ENCODE results near the gene ARHGEF7. TPM values are rescaled to one million over a fixed set of nuclear protein-coding genes. Genes with fewer than 3 reads are reported as not detected.
"Not testable (repeated sequence)": the region's sequence is repeated elsewhere in the genome, so short reads cannot be mapped to it uniquely, and the experiment has no call there.

ARHGEF7 gene
- total RNA-seq, 2 donors from 2014 or later = 70.3 to 73.2 TPM

DNA sequence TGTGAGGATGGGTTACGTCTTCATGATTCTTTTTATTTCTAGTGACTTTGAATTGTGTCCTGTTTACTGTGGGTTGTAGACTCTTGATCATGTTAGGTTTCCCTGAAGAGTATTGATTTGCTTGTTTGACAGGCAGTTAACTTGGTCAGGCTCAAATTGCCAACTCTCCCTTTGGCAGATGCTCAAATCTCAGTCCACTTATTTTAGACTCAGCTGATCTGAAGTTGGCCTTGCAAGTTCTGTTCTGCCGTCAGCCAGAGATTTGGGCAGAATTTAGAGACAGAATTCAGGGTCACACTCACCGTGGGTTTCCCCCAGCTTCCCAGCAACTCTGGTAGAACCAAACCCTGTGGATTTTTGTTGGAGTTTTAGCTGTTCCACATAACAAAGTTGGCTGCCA, 133.7 kb downstream of the ARHGEF7 start:
- H3K4me1 Mint-ChIP-seq (ENCODE audit: low read depth in 2 of 2) = peaks cover 13 to 20% of the 10 kb centered on the region in 2 donors
- no peaks in the 10 kb centered on the region for H3K9me3 Mint-ChIP-seq
- ATAC-seq (no peak), DNase-seq (ENCODE audit: low spot score) (no peak)
- H3K27me3 Mint-ChIP-seq = no peaks in the 10 kb centered on the region
- no peak overlapping the region for H3K4me3 Mint-ChIP-seq
- no peak overlapping the region for H3K27ac Mint-ChIP-seq
- H3K36me3 Mint-ChIP-seq = peaks cover 27% of the 10 kb centered on the region

DNA sequence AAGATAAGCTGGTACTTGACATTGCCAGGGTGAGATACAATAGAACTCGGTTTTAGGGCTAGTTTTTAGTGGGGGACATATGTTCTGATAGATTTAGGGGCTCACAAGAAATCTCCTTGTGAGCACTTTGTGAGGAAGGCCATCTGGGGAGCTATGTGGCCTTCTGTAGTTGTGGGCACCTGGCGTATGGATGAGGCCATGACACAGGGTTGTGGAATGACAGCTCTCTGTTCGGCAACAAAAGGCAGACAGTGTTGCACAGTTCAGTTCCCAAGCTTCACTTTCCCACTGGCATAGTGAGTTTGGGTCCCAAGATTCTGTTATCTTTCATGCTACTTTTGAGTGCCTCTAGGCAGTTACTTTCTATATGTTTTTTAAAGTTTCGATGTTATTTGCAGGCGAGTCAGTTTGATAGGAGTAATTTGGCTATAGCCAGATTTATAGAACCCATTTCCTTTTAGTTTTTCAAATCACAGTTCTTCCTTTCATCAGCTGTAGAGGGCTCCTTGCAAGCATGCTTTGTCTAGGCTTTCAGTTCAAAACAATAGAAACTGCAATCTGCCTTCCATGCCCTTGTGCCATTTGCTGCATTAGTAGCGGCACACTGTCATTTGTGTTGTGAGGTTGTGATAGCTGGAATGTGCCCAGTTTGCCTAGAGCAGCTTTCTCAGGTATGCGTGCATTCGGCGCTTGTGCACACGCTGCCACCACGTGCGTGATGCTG, 134.7 kb downstream of the ARHGEF7 start:
- Mint-ChIP-seq H3K9me3 (no peaks in the 10 kb centered on the region), H3K4me1 (ENCODE audit: low read depth in 2 of 2) (peaks cover 13 to 20% of the 10 kb centered on the region in 2 donors), H3K27me3 (no peaks in the 10 kb centered on the region), H3K36me3 (peaks cover 23% of the 10 kb centered on the region), H3K27ac (peak overlapping the region in 1 of 2 donors; percentile 60), H3K4me3 (no peak overlapping the region)
- ATAC-seq (no peak), DNase-seq (ENCODE audit: low spot score) (no peak)

DNA sequence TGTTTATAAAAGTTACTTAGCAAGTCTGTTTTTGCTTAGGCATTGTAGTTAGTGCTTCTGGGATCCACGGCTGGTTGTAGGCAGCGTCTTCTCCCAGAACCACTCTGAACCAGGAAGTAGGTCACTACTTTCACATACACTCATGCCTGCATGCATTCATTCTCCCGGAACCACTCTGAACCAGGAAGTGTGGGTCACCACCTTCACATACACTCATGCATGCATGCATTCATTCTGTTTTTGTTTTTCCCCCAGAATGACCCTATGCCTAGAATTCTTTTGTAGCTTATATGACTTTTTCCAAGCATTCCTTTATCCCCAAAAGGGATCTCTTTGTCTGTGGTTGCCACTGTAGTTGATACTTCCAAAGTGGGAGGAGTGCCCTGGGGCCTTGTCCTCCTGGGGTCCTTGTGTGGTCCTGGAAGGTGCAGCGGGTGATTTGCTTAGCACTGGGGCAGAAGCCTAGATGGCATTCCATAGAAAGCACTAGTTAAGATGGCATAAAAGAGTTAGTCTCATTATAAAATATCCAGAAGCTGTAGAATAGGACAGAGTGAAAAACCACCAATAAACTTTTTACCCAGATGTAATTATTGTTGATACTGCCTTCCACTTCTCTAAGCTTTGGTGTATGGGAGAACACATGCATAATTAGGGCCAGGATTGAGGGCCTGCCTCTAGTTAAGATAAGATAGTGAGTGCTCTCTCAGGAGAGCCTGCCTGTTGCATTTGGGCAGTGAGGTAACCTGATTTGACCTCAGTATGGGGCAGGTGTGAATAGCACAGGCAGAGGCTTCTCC, 136.7 kb downstream of the ARHGEF7 start:
- DNase-seq (ENCODE audit: low spot score) (no peak), ATAC-seq (no peak)
- H3K27ac Mint-ChIP-seq = no peak overlapping the region
- no peaks in the 10 kb centered on the region for H3K9me3 Mint-ChIP-seq
- H3K27me3 Mint-ChIP-seq = no peaks in the 10 kb centered on the region
- peaks cover 18 to 29% of the 10 kb centered on the region in 2 donors for H3K4me1 Mint-ChIP-seq (ENCODE audit: low read depth in 2 of 2)
- H3K4me3 Mint-ChIP-seq = no peak overlapping the region
- H3K36me3 Mint-ChIP-seq = peaks cover 27% of the 10 kb centered on the region

DNA sequence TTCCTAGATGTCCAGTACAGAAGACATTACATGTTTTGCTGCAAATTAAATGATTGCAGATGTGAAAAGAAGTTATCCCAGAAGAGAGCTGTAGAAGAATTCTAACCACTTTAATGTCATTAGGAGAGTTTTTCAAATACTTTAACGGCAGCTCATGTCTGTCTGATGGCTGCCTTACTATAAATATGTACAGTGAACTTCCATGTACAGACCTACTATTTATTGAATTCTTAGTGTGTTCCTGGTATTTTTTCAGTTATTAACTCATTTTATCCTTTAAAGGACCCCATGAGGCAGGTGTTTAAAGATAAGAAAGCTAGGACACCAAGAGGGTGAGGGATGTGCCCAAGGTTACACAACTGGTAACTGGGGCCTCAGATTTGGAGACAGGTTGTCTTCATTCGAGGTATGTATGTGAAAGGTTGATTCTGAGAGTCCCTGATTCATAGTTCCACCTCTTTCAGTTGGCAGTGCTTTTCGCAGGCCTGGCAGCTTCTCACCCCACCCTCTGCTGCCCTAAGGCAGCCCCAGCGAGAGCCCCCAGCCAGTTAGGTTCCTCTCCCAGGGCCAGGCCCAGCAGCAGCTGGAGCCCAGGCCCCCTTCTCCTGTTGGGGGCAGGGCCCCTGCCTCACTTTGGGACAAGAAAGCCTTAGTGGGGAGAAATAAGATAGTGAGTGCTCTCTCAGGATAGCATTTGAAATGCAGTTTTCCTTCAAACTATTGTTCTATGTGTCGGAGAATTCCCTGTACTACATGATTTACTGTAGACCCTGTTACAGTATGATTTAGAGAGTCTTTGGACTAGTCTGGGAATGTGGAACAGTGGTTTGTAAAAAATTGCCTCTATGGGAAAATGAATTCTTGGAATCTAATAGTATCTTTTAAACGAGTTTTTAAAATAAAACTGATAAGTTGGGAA, 137.6 kb downstream of the ARHGEF7 start:
- Mint-ChIP-seq H3K9me3 (no peaks in the 10 kb centered on the region), H3K4me3 (no peak overlapping the region), H3K4me1 (ENCODE audit: low read depth in 2 of 2) (peaks cover 23 to 33% of the 10 kb centered on the region in 2 donors), H3K27ac (no peak overlapping the region), H3K36me3 (peaks cover 28% of the 10 kb centered on the region), H3K27me3 (no peaks in the 10 kb centered on the region)
- no peak for DNase-seq (ENCODE audit: low spot score)
- no peak for ATAC-seq

DNA sequence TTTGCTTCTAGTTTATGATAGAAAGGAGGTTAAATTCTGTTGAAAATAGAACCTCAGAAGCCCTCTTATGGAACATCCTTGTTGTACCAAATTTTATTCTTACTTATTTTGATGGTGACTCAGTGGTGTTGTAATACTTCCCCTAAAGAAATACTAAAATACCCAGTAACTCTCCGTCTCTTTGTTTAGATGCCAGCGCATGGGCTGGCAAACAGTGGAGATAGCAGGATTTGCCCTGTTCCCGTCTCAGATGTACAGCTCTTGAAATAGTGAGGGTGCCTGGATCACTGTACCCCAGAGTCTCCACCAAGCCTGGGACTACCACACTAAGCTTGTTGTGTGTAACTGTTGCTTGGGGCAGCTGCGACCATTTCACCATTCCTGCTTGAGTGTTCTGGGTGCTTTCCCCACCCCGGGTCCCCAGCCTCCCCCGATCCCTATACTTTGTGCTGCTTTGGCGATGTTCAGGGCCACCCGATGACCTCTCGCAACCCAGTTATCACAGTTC, 138.3 kb downstream of the ARHGEF7 start:
- Mint-ChIP-seq H3K27ac (no peak overlapping the region), H3K4me1 (ENCODE audit: low read depth in 2 of 2) (peaks cover 23 to 31% of the 10 kb centered on the region in 2 donors), H3K36me3 (peaks cover 21% of the 10 kb centered on the region), H3K9me3 (no peaks in the 10 kb centered on the region), H3K4me3 (no peak overlapping the region), H3K27me3 (no peaks in the 10 kb centered on the region)
- no peak for DNase-seq (ENCODE audit: low spot score)
- no peak for ATAC-seq

DNA sequence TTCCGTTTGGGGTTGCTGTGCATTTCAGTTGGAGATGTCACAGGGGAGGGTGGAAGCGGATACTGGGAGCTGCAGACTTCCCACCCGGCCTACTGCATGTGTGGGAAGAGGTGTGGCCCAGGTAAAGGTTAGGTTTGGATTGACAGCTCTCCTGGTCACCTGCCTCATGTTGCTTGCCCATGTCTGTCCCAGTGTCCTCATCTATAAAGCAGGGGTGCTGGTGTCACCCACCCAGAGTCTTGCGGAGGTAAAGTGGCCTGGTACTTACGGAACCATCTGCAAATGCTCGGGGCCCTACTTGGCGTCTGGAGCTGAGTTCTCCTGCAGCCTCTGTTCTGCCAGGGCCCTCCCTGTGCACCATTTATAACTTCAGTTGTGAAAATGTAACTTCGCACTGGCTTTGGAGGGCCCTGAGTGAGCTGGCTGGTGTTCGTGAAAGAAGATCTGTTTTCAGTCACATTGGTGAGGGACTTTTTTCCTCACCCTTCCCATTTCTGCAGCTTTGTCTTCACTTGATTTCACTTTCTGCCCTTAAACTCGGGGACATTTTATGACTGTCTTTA, 140.2 kb downstream of the ARHGEF7 start:
- ATAC-seq (no peak), DNase-seq (ENCODE audit: low spot score) (no peak)
- Mint-ChIP-seq H3K4me1 (ENCODE audit: low read depth in 2 of 2) (peaks cover 27% of the 10 kb centered on the region in 2 donors), H3K27me3 (no peaks in the 10 kb centered on the region), H3K9me3 (peaks cover 5% of the 10 kb centered on the region), H3K36me3 (peaks cover 31% of the 10 kb centered on the region), H3K4me3 (no peak overlapping the region), H3K27ac (no peak overlapping the region)

DNA sequence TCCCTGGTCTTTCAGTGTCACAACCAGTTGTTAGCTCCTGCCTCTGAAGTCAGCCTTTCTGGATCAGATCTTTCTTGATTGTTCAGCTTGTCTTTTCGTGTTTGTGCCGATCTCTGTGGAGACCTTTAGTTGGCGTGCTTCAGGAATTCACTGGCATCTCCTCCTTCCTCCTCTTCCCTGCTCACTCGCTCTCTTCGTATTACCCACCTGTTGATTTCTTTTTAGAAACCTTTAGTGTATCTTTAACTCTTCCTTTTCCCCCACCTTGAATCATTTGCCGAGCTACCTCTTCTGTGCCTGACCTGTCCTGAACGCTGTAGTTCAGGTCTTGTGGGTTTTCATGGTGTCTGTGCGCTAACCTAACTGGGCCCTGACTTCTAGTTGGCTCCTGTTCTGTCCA, 141.3 kb downstream of the ARHGEF7 start:
- H3K36me3 Mint-ChIP-seq = peaks cover 31% of the 10 kb centered on the region
- ATAC-seq (no peak), DNase-seq (ENCODE audit: low spot score) (no peak)
- H3K27me3 Mint-ChIP-seq = no peaks in the 10 kb centered on the region
- no peak overlapping the region for H3K4me3 Mint-ChIP-seq
- H3K4me1 Mint-ChIP-seq (ENCODE audit: low read depth in 2 of 2) = peaks cover 20 to 27% of the 10 kb centered on the region in 2 donors
- H3K27ac Mint-ChIP-seq = no peak overlapping the region
- H3K9me3 Mint-ChIP-seq = peaks cover 5% of the 10 kb centered on the region

DNA sequence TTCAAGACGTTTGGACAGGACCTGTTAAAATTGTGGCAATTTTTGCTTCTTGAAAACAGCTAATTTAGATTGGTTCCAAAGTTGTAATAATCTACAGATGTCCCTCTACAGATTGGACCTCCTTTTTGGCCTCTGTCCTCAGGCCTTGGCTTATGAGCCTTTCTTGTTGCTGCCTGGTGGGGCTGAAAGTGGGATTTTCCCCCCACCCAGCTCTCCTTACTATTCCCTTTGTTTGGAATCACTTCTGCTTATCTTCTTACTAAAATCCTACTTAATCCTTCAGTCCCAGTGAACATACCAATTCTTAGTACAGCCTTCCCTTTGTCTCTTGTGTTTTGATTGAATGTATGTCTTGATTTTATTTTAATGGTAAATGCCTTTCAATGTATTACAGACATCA, 141.8 kb downstream of the ARHGEF7 start:
- Mint-ChIP-seq H3K9me3 (peaks cover 5% of the 10 kb centered on the region), H3K36me3 (peaks cover 31% of the 10 kb centered on the region), H3K27ac (no peak overlapping the region), H3K4me3 (no peak overlapping the region), H3K4me1 (ENCODE audit: low read depth in 2 of 2) (peaks cover 17 to 27% of the 10 kb centered on the region in 2 donors), H3K27me3 (no peaks in the 10 kb centered on the region)
- DNase-seq (ENCODE audit: low spot score) (no peak), ATAC-seq (no peak)

DNA sequence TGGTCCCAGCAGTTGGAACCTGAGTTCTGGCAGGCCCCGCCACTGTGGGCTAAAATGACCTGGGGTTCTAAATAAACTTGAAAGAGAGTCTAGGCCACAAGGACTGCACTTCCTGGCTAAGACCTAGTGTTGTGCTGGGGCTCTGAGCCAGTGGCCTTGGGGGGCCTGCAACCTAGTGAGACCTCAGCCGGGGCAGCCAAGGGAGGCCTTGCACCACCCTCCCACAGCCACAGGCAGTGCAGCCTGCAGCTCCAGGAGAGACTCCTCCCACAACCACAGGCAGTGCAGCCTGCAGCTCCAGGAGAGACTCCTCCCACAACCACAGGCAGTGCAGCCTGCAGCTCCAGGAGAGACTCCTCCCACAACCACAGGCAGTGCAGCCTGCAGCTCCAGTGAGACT, 142.8 kb downstream of the ARHGEF7 start:
- H3K27me3 Mint-ChIP-seq; H3K9me3 Mint-ChIP-seq; H3K27ac Mint-ChIP-seq; ATAC-seq; DNase-seq (ENCODE audit: low spot score); H3K4me3 Mint-ChIP-seq: not testable (repeated sequence)
- H3K36me3 Mint-ChIP-seq = peaks cover 31% of the 10 kb centered on the region
- H3K4me1 Mint-ChIP-seq (ENCODE audit: low read depth in 2 of 2) = peaks cover 23 to 31% of the 10 kb centered on the region in 2 donors

DNA sequence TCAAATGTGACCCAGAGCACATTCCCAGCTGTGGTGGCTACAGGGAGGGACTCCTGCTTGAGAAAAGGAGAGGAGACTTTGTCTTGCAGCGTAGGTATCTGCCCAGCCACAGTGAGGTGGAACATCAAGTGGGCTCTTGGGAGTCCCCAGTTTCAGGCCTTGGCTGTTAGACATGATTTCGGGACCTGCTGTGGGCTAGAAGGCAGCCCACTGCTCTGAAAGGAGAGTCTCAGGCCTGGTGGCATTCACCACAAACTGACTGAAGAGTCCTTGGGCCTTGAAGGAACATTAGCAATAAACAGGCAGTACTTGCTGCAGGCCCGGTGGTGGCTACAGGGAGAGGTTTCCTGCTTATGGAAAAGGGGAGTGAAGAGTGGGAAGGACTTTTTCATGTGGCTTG, 143.5 kb downstream of the ARHGEF7 start:
- H3K27me3 Mint-ChIP-seq = no peaks in the 10 kb centered on the region
- peaks cover 5% of the 10 kb centered on the region for H3K9me3 Mint-ChIP-seq
- no peak overlapping the region for H3K4me3 Mint-ChIP-seq
- peaks cover 27 to 32% of the 10 kb centered on the region in 2 donors for H3K4me1 Mint-ChIP-seq (ENCODE audit: low read depth in 2 of 2)
- peaks cover 30% of the 10 kb centered on the region for H3K36me3 Mint-ChIP-seq
- no peak for ATAC-seq
- no peak for DNase-seq (ENCODE audit: low spot score)
- H3K27ac Mint-ChIP-seq = no peak overlapping the region

DNA sequence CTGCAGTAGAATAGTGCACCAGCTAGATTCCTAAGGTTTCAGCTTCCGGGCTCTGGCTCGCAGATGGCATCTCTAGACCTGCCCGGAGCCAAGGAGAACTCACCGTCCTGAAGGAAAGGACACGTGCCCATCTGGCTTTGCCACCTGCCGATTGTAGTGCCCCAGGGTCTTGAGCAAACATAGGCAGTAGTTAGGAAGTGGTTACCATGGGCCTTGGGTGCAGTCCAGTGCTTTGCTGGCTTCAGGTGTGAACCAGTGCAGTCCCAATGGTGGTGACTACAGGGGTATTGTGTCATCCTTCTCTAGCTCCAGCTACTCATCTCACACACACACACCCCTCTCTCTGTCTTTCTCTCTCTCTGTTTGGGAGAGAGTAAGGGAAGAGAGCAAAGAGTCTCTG, 143.9 kb downstream of the ARHGEF7 start:
- Mint-ChIP-seq H3K9me3 (peaks cover 5% of the 10 kb centered on the region), H3K27ac (no peak overlapping the region), H3K36me3 (peaks cover 26% of the 10 kb centered on the region), H3K27me3 (no peaks in the 10 kb centered on the region), H3K4me1 (ENCODE audit: low read depth in 2 of 2) (peaks cover 30 to 33% of the 10 kb centered on the region in 2 donors), H3K4me3 (no peak overlapping the region)
- ATAC-seq = no peak
- DNase-seq (ENCODE audit: low spot score) = no peak

DNA sequence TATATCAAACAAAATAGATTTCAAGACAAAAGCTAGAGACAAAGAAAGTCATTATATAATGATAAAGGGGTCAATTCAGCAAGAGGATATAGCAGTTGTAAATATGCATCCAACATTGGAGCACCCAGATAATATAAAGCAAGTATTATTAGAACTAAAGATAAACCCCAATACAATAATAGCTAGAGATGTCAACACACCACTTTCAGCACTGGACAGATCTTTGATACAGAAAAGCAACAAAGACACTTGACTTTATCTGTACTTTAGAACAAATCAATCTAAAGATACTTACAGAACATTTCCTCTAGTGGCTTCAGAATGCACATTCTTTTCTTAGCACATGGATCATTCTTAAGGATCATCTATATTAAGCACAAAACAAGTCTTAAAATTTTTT, 146.2 kb downstream of the ARHGEF7 start:
- no peak overlapping the region for H3K27ac Mint-ChIP-seq
- no peak for DNase-seq (ENCODE audit: low spot score)
- H3K27me3 Mint-ChIP-seq = no peaks in the 10 kb centered on the region
- no peak overlapping the region for H3K4me3 Mint-ChIP-seq
- peaks cover 5% of the 10 kb centered on the region for H3K9me3 Mint-ChIP-seq
- ATAC-seq = no peak
- H3K36me3 Mint-ChIP-seq = peaks cover 24% of the 10 kb centered on the region
- peaks cover 30 to 39% of the 10 kb centered on the region in 2 donors for H3K4me1 Mint-ChIP-seq (ENCODE audit: low read depth in 2 of 2)

DNA sequence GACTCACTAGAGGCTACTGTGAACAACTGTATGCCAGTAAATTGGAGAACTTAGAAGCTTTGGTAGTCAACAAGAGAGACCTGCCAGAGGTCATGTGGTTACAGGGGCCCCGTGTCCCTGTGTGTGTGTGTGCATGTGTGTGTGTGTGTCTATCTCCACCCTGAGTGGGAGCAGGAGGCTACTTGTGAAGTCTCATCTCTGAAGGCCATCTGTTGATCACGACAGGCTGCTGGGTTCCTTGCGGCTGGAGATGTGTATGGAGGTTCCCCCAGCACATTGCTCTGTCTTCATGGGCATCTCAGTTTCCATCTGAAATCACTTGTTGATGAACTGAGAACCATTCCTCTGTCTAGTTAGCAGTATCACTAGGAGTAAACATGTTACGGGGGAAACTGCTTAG, 147.2 kb downstream of the ARHGEF7 start:
- H3K4me1 Mint-ChIP-seq (ENCODE audit: low read depth in 2 of 2) = peaks cover 20 to 38% of the 10 kb centered on the region in 2 donors
- DNase-seq (ENCODE audit: low spot score) (no peak), ATAC-seq (no peak)
- no peak overlapping the region for H3K4me3 Mint-ChIP-seq
- H3K27me3 Mint-ChIP-seq = no peaks in the 10 kb centered on the region
- H3K9me3 Mint-ChIP-seq = peaks cover 5% of the 10 kb centered on the region
- H3K36me3 Mint-ChIP-seq = peaks cover 16% of the 10 kb centered on the region
- no peak overlapping the region for H3K27ac Mint-ChIP-seq
